ENCODE data around the gene FAM83C. TPM values are rescaled to one million over a fixed set of nuclear protein-coding genes. Genes with fewer than 3 reads are reported as not detected.

The FAM83C gene
- total and polyA plus RNA-seq, 9 of the 15 experiments (the other 6 are each of a cell fraction or from before 2014, with no cell fraction given): not detected

DNA sequence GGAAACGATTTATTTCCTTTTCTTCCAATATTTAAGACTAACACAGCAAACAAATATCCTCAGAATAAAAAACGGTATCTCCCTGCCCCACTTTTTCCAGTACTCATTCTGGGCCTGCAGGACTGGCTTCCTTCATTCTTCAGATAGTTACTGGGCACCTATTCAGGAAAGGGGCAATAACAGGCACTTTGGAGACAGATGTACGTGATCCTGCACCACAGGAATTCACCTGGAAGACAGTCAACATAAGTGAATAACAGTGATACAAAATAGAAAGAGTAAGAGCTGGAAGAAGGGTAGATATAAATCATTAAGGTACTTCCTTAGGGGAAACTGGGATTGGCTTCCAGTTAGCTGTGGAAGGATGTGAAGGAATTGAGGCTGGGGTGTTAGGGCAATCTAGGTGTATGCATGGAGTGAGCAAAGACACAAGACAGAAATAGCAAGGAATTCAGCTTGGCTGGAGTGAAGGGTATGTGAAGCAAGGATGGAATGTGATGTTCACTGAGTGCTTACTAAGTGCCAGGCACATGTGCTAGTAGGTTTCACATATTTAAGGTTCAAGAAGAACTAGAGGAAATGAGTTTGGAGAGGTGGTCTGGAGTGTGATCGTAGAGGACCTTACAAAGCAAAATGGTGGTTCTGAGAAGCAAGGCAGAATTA, 49.3 kb upstream of the FAM83C start:
- intact Hi-C loops (cut with micrococcal nuclease): loop anchor here (5.0 kb wide), 1 partner anchor 96 kb away; the partner anchor contains the start of gene GDF5
- no peak for ATAC-seq

More for the DNA sequence above, 49.3 kb upstream of the FAM83C start:
- H3K27ac ChIP-seq (ENCODE audit: extremely low read depth, low read depth, low read length): no peak overlapping the region
- 0 out of 3 replicates have a peak, but pooled peaks cover 1% of the 10 kb centered on the region for H3K79me2 ChIP-seq (ENCODE audit: control insufficient read depth, insufficient read depth, low read length)
- no peak for FAIRE-seq
- no peak overlapping the region for H3K9ac ChIP-seq (ENCODE audit: insufficient read depth in 1 of 2, low read depth in 2 of 2, low read length in 2 of 2)
- POLR2A ChIA-PET: interaction anchor here (0.9 to 1.9 kb wide), 3 partner anchors 9 to 14 kb away, joined by 3 to 6 read pairs (median 5); no protein-coding TSS in a partner anchor
- H4K20me1 ChIP-seq (replicated peaks; ENCODE audit: control insufficient read depth, insufficient read depth, low read length): no peaks in the 10 kb centered on the region
- no peaks in the 10 kb centered on the region for H3K27me3 ChIP-seq (ENCODE audit: control insufficient read depth in 2 of 2, insufficient read depth in 2 of 2, low read length in 2 of 2)
- no peak overlapping the region for H2AFZ ChIP-seq (ENCODE audit: low read depth, low read length)
- CTCF ChIA-PET (ENCODE audit: low intra/inter-chr PET ratio): interaction anchor here (0.6 to 1.3 kb wide), 2 partner anchors 41 to 106 kb away, joined by 5 read pairs; no protein-coding TSS in a partner anchor
- no peaks in the 10 kb centered on the region for H3K9me3 ChIP-seq (replicated peaks; ENCODE audit: control insufficient read depth, insufficient read depth, low read depth, low read length)
- no peak overlapping the region for H3K4me3 ChIP-seq
- no peaks in the 10 kb centered on the region for H3K9me1 ChIP-seq (ENCODE audit: control insufficient read depth, insufficient read depth, low read length)
- 61% methylated on average over 4 of the region's 4 CpGs for WGBS (ENCODE audit: insufficient coverage, low coverage, missing lambda C conversion rate)
- no peak for DNase-seq (ENCODE audit: extremely low read depth in 1 of 4, low spot score in 3 of 4)
- H3K4me1 ChIP-seq (replicated peaks in 1 of 2; ENCODE audit: control insufficient read depth in 2 of 2, insufficient read depth in 2 of 2, low read length in 2 of 2): peaks cover 0 to 32% of the 10 kb centered on the region in 2 experiments; a peak in 4 of 5 replicates
- H3K4me2 ChIP-seq (ENCODE audit: insufficient read depth, low read length): no peak overlapping the region
- H3K36me3 ChIP-seq (ENCODE audit: control insufficient read depth, insufficient read depth, low read length): peaks cover 45% of the 10 kb centered on the region; the same call in 2 of the 3 replicates
- TF ChIP-seq, protein P1, sequence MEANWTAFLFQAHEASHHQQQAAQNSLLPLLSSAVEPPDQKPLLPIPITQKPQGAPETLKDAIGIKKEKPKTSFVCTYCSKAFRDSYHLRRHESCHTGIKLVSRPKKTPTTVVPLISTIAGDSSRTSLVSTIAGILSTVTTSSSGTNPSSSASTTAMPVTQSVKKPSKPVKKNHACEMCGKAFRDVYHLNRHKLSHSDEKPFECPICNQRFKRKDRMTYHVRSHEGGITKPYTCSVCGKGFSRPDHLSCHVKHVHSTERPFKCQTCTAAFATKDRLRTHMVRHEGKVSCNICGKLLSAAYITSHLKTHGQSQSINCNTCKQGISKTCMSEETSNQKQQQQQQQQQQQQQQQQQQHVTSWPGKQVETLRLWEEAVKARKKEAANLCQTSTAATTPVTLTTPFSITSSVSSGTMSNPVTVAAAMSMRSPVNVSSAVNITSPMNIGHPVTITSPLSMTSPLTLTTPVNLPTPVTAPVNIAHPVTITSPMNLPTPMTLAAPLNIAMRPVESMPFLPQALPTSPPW (CRISPR knock-in tag; IDR thresholded peaks at IDR 0.05): no peak
- 0 out of 2 replicates have a peak, but pooled peaks have one; percentile 29 for TF ChIP-seq POLR2A (conservative IDR thresholded peaks at IDR 0.05)
- no TSS peak for BruUV-seq (replicated peaks)
- in situ Hi-C loops (cut with MboI): no loop called here
